DND-41 (cell line): ENCODE results near the gene NKAIN2.

Experiments
- EZH2 ChIP-seq: IDR thresholded peaks from 3 replicates; pipeline ENCODE4 v1.6.1; 2012; ENCODE audit warnings: borderline replicate concordance, low read depth, mild to moderate bottlenecking, moderate library complexity, low read length, inconsistent platforms; ENCODE audit not compliant: severe bottlenecking
- TF ChIP-seq, protein P1 (sequence below): IDR thresholded peaks from 2 replicates; pipeline ENCODE4 v1.5.1; 2012; ENCODE audit warnings: borderline replicate concordance, low read length, moderate library complexity, mild to moderate bottlenecking; ENCODE audit not compliant: poor library complexity, severe bottlenecking; ENCODE audit errors: extremely low read depth

DNA sequence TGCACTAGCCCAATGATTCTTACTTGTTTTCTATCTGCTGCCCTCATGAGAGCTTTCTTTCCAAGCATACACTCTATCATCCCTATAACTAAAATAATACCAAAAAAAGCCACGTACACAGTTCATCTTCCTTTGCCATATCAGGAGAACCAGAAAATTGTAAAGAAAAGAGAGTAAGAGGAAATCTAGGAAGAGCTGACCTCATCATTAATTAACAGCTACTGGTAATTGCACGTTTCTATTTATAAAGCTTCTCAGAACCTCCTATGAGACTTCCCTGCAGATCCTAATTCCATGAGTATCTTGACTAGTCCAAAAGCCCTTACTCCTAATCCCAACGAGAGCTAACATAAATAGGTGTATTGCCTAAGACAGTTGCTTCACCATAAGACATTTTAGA, 967.1 kb downstream of the NKAIN2 start:
- TF ChIP-seq, protein P1, sequence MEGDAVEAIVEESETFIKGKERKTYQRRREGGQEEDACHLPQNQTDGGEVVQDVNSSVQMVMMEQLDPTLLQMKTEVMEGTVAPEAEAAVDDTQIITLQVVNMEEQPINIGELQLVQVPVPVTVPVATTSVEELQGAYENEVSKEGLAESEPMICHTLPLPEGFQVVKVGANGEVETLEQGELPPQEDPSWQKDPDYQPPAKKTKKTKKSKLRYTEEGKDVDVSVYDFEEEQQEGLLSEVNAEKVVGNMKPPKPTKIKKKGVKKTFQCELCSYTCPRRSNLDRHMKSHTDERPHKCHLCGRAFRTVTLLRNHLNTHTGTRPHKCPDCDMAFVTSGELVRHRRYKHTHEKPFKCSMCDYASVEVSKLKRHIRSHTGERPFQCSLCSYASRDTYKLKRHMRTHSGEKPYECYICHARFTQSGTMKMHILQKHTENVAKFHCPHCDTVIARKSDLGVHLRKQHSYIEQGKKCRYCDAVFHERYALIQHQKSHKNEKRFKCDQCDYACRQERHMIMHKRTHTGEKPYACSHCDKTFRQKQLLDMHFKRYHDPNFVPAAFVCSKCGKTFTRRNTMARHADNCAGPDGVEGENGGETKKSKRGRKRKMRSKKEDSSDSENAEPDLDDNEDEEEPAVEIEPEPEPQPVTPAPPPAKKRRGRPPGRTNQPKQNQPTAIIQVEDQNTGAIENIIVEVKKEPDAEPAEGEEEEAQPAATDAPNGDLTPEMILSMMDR = no peak
- no peak for TF ChIP-seq EZH2
